ENCODE data around the gene C1QTNF1. TPM values are rescaled to one million over a fixed set of nuclear protein-coding genes. Genes with fewer than 3 reads are reported as not detected.

Gene C1QTNF1
- total and polyA plus RNA-seq, 9 of the 15 experiments (the other 6 are each of a cell fraction or from before 2014, with no cell fraction given) = 0.09 TPM; not detected in 8

DNA sequence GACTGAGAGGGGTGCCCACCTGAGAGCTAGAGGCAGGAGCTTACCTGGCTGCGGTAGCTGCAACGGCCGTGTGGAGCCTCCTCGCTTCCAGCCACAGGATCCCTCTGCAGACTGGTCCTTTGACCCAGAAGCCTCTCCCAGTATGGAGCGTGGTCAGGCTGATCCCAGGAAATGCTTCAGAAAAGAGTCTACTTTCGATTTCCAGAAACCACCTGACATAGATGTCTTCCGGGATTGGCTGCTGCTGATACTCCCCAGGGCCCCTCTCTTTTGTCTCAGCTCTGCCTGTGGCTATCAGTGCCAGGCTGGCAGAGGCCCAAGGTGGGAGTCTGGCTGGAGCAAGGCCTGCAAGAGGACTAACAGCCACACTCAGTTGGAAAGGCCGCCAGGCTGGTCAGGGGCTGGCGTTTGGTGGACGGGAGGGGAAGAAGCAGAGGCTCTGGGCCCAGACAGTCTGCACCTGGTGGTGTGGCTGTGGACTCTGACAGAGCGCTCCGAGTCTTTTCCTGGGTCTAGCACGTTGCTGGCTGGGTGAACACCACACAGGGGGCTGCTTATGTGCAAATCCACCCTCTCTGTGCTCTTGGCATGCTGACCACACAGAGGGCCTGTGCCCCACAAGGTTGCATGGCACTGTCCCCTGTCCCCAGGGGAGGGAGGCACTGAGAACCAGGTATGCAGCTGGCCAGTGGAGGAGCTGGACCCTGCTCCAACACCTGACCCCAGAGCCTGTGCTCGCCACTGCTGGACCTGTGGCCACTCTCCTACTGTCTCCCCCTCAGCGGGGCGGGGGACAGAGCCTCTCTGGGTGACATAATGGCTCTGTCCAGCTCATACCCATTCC is 44.0 kb upstream of the C1QTNF1 start, which contains the start of gene LGALS3BP (continued):
- TF ChIP-seq, protein P1, sequence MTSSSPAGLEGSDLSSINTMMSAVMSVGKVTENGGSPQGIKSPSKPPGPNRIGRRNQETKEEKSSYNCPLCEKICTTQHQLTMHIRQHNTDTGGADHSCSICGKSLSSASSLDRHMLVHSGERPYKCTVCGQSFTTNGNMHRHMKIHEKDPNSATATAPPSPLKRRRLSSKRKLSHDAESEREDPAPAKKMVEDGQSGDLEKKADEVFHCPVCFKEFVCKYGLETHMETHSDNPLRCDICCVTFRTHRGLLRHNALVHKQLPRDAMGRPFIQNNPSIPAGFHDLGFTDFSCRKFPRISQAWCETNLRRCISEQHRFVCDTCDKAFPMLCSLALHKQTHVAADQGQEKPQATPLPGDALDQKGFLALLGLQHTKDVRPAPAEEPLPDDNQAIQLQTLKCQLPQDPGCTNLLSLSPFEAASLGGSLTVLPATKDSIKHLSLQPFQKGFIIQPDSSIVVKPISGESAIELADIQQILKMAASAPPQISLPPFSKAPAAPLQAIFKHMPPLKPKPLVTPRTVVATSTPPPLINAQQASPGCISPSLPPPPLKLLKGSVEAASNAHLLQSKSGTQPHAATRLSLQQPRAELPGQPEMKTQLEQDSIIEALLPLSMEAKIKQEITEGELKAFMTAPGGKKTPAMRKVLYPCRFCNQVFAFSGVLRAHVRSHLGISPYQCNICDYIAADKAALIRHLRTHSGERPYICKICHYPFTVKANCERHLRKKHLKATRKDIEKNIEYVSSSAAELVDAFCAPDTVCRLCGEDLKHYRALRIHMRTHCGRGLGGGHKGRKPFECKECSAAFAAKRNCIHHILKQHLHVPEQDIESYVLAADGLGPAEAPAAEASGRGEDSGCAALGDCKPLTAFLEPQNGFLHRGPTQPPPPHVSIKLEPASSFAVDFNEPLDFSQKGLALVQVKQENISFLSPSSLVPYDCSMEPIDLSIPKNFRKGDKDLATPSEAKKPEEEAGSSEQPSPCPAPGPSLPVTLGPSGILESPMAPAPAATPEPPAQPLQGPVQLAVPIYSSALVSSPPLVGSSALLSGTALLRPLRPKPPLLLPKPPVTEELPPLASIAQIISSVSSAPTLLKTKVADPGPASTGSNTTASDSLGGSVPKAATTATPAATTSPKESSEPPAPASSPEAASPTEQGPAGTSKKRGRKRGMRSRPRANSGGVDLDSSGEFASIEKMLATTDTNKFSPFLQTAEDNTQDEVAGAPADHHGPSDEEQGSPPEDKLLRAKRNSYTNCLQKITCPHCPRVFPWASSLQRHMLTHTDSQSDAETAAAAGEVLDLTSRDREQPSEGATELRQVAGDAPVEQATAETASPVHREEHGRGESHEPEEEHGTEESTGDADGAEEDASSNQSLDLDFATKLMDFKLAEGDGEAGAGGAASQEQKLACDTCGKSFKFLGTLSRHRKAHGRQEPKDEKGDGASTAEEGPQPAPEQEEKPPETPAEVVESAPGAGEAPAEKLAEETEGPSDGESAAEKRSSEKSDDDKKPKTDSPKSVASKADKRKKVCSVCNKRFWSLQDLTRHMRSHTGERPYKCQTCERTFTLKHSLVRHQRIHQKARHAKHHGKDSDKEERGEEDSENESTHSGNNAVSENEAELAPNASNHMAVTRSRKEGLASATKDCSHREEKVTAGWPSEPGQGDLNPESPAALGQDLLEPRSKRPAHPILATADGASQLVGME (CRISPR knock-in tag; IDR thresholded peaks at IDR 0.05) = no peak
- no peak for TF ChIP-seq SIX5 (IDR thresholded peaks at IDR 0.05; ENCODE audit: borderline replicate concordance in 1 of 2, insufficient read depth in 1 of 2, low read depth in 1 of 2, low read length in 2 of 2)
- no peak for TF ChIP-seq NCOA4 (IDR thresholded peaks at IDR 0.05; ENCODE audit: partially characterized antibody)
- TF ChIP-seq ZBTB33 (CRISPR knock-in tag; IDR thresholded peaks at IDR 0.05) = 0 out of 2 replicates have a peak, but pooled peaks have one; percentile 26
- TF ChIP-seq ZBTB12 (CRISPR knock-in tag; IDR thresholded peaks at IDR 0.05) = no peak
- no peak for TF ChIP-seq ZNF75A (CRISPR knock-in tag; IDR thresholded peaks at IDR 0.05)
- no peak for TF ChIP-seq STAT5A (IDR thresholded peaks at IDR 0.05; ENCODE audit: borderline replicate concordance, low read length)
- TF ChIP-seq SIN3A (IDR thresholded peaks at IDR 0.05; ENCODE audit: borderline replicate concordance in 2 of 2, control insufficient read depth in 1 of 2, low read depth in 2 of 2, low read length in 2 of 2) = no peak
- TF ChIP-seq KAT7 (CRISPR knock-in tag; IDR thresholded peaks at IDR 0.05; ENCODE audit: borderline replicate concordance) = no peak
- no peak for TF ChIP-seq ZNF785 (CRISPR knock-in tag; IDR thresholded peaks at IDR 0.05)
- no peak for TF ChIP-seq EP300 (IDR thresholded peaks at IDR 0.05; ENCODE audit: low read length)
- TF ChIP-seq NCOA1 (IDR thresholded peaks at IDR 0.05; ENCODE audit: low read depth) = no peak
- TF ChIP-seq ZNF589 (CRISPR knock-in tag; IDR thresholded peaks at IDR 0.05; ENCODE audit: low read depth) = no peak
- TF ChIP-seq, protein P2, sequence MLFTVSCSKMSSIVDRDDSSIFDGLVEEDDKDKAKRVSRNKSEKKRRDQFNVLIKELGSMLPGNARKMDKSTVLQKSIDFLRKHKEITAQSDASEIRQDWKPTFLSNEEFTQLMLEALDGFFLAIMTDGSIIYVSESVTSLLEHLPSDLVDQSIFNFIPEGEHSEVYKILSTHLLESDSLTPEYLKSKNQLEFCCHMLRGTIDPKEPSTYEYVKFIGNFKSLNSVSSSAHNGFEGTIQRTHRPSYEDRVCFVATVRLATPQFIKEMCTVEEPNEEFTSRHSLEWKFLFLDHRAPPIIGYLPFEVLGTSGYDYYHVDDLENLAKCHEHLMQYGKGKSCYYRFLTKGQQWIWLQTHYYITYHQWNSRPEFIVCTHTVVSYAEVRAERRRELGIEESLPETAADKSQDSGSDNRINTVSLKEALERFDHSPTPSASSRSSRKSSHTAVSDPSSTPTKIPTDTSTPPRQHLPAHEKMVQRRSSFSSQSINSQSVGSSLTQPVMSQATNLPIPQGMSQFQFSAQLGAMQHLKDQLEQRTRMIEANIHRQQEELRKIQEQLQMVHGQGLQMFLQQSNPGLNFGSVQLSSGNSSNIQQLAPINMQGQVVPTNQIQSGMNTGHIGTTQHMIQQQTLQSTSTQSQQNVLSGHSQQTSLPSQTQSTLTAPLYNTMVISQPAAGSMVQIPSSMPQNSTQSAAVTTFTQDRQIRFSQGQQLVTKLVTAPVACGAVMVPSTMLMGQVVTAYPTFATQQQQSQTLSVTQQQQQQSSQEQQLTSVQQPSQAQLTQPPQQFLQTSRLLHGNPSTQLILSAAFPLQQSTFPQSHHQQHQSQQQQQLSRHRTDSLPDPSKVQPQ (CRISPR knock-in tag; IDR thresholded peaks at IDR 0.05; ENCODE audit: borderline replicate concordance) = no peak
- peak; percentile 55; the same call in 1 of the 2 replicates for TF ChIP-seq ELF1 (tag; IDR thresholded peaks at IDR 0.05)

All from K562 (cell line).